Neural cell (in vitro differentiated cells): ENCODE measurements around the gene TSLP.

ENCODE experiments used
- CTCF ChIP-seq: fragments of 450-650 bp; IDR thresholded peaks from 2 replicates; pipeline ENCODE4 v1.5.1; 2014; ENCODE audit warnings: antibody characterized with exemption, mild to moderate bottlenecking, moderate library complexity; ENCODE audit not compliant: poor library complexity, severe bottlenecking
- EP300 ChIP-seq: fragments of 450-650 bp; conservative IDR thresholded peaks from 2 replicates; pipeline ENCODE4 v1.6.1; 2014; ENCODE audit warnings: antibody characterized with exemption, mild to moderate bottlenecking, moderate library complexity; ENCODE audit not compliant: poor library complexity, severe bottlenecking
- POLR2AphosphoS5 ChIP-seq: IDR thresholded peaks from 2 replicates; pipeline ENCODE4 v1.6.1; 2012
- REST ChIP-seq: IDR thresholded peaks from 2 replicates; pipeline ENCODE4 v1.6.1; 2012; ENCODE audit warnings: borderline replicate concordance
- SMC3 ChIP-seq: fragments of 450-650 bp; conservative IDR thresholded peaks from 2 replicates; pipeline ENCODE4 v1.6.1; 2014; ENCODE audit warnings: antibody characterized with exemption, mild to moderate bottlenecking, moderate library complexity; ENCODE audit not compliant: poor library complexity
- TAF1 ChIP-seq: IDR thresholded peaks from 2 replicates; pipeline ENCODE4 v1.6.1; 2012; ENCODE audit warnings: low read depth

GRCh38 chr5:111079846-111080245 is 8.3 kb downstream of the TSLP start:
- no peak for TF ChIP-seq CTCF
- TF ChIP-seq TAF1: no peak
- TF ChIP-seq EP300: no peak
- no peak for TF ChIP-seq SMC3
- no peak for TF ChIP-seq POLR2AphosphoS5
- no peak for TF ChIP-seq REST
